Skeletal muscle tissue (tissue), 4 donors: ENCODE results near the gene ASIC4. TPM values are rescaled to one million over a fixed set of nuclear protein-coding genes. Genes with fewer than 3 reads are reported as not detected.
A peak's percentile ranks its signal among the peaks of the same experiment; 100 is the strongest.

Experiments used
- H3K27ac ChIP-seq: one replicate; pipeline ENCODE4 v1.7.0; 2013; ENCODE audit warnings: mild to moderate bottlenecking, low read depth, low read length, inconsistent platforms
- H3K27me3 ChIP-seq, 3 donors: one replicate each; pipeline ENCODE4 v1.7.0; 2013; ENCODE audit warnings: low read length in 3 of 3; ENCODE audit not compliant: control insufficient read depth in 3 of 3, insufficient read depth in 3 of 3
- H3K36me3 ChIP-seq, 3 donors: one replicate each; pipeline ENCODE4 v1.7.0; 2013; ENCODE audit warnings: low read length in 3 of 3; ENCODE audit not compliant: control insufficient read depth in 3 of 3, insufficient read depth in 3 of 3
- H3K4me1 ChIP-seq, 3 donors: one replicate each; pipeline ENCODE4 v1.7.0; 2013; ENCODE audit warnings: low read length in 3 of 3, mild to moderate bottlenecking in 3 of 3; ENCODE audit not compliant: control insufficient read depth in 3 of 3, insufficient read depth in 3 of 3
- H3K4me3 ChIP-seq, 3 donors: one replicate each; pipeline ENCODE4 v1.7.0; 2013; ENCODE audit warnings: low read length in 3 of 3
- H3K9ac ChIP-seq, 3 donors: one replicate each; pipeline ENCODE4 v1.7.0; 2013; ENCODE audit warnings: low read length in 3 of 3, mild to moderate bottlenecking in 3 of 3, moderate library complexity in 2 of 3, low read depth in 1 of 3
- H3K9me3 ChIP-seq, 3 donors: one replicate each; pipeline ENCODE4 v1.7.0; 2013; ENCODE audit warnings: low read length in 3 of 3; ENCODE audit not compliant: control insufficient read depth in 3 of 3
- total RNA-seq: library from RNA; depleted of rRNA; stranded (reverse); fragments of >200 nt; gene quantifications from one replicate; pipeline ENCODE4 v1.2.3, GENCODE V29; 2014
- donor health status: Osteomylitis.

ASIC4 gene
- total RNA-seq, 1 donor from 2014 or later, result not detected

DNA sequence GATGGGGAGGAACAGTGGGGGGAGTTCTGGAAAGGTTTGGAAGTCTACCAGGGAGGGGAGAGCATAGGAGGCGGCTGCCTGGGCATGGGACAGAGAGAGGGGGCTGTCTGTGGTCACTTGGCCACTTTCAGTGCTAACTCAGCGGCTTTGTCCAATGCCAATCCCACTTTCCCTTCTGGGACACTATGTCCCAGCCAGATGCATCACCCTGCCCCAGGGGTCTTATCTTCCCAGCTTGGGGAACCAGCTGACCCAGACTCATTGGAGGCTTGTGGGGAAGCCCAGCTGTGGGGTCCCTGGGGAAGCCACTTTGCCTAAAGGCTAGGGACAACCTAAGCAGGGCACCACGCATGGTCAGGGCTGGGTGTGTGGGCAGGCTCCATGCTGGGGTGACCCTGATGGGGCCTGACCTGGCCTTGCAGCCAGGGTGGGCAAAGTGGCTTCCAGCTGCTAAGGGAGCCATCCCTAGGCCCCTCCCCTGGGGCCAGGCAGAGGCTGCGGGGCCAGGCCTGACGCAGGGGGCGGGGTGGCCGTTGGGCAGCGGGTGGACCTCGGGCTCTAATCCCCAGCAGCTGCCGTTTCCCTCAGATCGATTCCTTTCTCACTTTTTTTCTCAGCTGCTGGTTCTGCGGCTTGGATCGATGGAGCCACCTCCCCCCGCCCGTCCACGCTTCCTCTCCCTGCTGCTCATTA, 1.6 kb upstream of the ASIC4 start:
- H3K9me3 ChIP-seq, result no peaks in the 10 kb centered on the region
- H3K4me1 ChIP-seq, result peaks cover 18 to 20% (median 19%) of the 10 kb centered on the region in 3 donors
- no peak overlapping the region for H3K4me3 ChIP-seq
- H3K27me3 ChIP-seq, result peaks cover 36 to 78% (median 54%) of the 10 kb centered on the region in 3 donors
- no peaks in the 10 kb centered on the region for H3K36me3 ChIP-seq
- H3K9ac ChIP-seq, result no peak overlapping the region
- H3K27ac ChIP-seq, result no peak overlapping the region

DNA sequence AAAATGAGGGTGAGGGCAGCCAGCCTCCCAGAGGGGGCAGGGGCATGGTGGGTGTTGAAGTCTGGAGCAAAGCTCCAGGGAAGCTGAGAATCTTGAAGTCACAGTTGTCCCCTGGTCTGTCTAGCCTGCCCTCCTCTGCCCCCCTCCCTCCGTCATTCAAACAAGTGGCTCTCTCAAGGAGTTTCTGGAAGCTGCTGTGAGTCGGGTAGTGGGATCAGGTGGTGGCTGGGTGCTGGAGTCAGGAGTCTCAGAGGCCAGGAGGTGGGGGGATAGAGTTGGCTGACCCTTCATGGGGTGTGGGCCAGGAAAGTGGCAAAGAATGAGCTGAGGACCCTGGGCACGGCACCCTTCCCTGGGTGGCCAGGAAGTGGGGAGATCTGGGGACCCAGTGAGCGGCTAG, 495 bp upstream of the ASIC4 start:
- Histone ChIP-seq H3K36me3 (no peaks in the 10 kb centered on the region), H3K27ac (no peak overlapping the region), H3K9ac (peak overlapping the region in 1 of 3 donors; percentile 50), H3K4me3 (no peak overlapping the region), H3K27me3 (peaks cover 36 to 69% (median 54%) of the 10 kb centered on the region in 3 donors), H3K9me3 (no peaks in the 10 kb centered on the region), H3K4me1 (peaks cover 18 to 20% (median 19%) of the 10 kb centered on the region in 3 donors)

DNA sequence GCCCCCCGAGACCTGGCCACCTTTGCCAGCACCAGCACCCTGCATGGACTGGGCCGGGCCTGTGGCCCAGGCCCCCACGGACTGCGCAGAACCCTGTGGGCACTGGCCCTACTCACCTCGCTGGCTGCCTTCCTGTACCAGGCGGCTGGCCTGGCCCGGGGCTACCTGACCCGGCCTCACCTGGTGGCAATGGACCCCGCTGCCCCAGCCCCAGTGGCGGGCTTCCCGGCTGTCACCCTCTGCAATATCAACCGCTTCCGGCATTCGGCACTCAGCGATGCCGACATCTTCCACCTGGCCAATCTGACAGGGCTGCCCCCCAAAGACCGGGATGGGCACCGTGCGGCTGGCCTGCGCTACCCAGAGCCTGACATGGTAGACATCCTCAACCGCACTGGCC, 554 bp downstream of the ASIC4 start:
- H3K9ac ChIP-seq, result no peak overlapping the region
- H3K4me3 ChIP-seq, result no peak overlapping the region
- peaks cover 36 to 69% (median 54%) of the 10 kb centered on the region in 3 donors for H3K27me3 ChIP-seq
- no peak overlapping the region for H3K27ac ChIP-seq
- H3K36me3 ChIP-seq, result no peaks in the 10 kb centered on the region
- H3K9me3 ChIP-seq, result no peaks in the 10 kb centered on the region
- peaks cover 15 to 19% (median 19%) of the 10 kb centered on the region in 3 donors for H3K4me1 ChIP-seq

DNA sequence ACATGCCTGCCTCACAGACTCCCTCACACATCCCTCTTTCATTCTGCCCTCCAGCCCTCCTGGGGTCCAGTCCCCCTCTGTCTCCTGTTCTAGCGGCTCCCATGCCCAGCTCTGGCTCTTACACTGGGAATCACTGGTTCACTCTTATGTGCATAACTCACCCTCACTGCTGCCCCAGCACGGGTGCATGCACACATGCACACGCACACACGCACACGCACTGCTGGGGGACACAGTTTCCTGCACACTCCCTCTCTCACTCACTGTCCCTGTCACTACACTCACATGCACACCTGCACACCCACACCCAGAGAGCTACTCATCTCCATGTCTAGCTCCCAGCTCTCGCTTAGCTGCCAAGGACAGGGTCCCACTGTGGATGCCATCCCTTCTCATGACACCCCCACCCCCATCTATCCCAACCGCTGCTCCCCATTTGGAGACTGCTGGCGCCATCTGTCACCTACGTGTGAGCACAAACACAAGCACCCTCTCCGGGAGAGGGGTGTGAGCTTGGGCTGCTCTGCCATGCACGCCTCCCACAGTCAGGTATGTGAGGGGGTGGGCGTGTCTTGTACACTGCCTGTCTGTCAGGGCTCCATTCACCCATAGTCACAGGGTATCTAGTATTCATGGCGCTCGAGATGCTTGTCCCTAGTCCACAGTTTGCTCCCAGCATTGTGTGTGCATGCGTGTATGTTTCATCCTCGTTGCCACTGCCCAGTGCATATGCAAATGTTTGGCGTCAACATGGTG, 1.8 kb downstream of the ASIC4 start:
- H3K27me3 ChIP-seq, result peaks cover 31 to 59% (median 51%) of the 10 kb centered on the region in 3 donors
- H3K9me3 ChIP-seq, result no peaks in the 10 kb centered on the region
- H3K4me1 ChIP-seq, result peaks cover 8 to 16% (median 15%) of the 10 kb centered on the region in 3 donors
- H3K36me3 ChIP-seq, result no peaks in the 10 kb centered on the region
- H3K4me3 ChIP-seq, result no peak overlapping the region
- H3K27ac ChIP-seq, result no peak overlapping the region
- no peak overlapping the region for H3K9ac ChIP-seq

DNA sequence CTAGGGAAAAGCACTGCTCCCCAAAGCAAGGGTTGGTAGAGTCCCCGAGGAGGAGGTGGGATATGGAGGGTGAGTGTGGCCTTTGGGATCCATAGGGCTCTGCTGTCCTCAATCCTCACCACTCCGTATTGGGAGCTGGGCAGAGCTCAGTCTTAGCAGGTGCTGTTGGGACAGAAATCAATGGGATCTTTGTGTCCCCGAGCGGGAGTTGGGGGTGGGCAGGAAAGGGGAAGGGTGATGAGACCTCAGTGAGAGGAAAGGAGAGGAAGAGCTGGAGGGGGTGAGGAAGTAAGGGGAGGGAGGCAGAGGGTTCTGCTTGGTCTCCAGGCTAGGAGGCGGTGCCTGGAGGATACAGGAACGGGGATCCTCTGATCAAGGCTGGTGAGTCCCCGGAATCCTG, 2.6 kb downstream of the ASIC4 start:
- peaks cover 36 to 61% (median 53%) of the 10 kb centered on the region in 3 donors for H3K27me3 ChIP-seq
- H3K4me3 ChIP-seq, result no peak overlapping the region
- H3K9ac ChIP-seq, result no peak overlapping the region
- no peaks in the 10 kb centered on the region for H3K36me3 ChIP-seq
- no peak overlapping the region for H3K27ac ChIP-seq
- H3K4me1 ChIP-seq, result peaks cover 8 to 21% (median 15%) of the 10 kb centered on the region in 3 donors
- H3K9me3 ChIP-seq, result no peaks in the 10 kb centered on the region

DNA sequence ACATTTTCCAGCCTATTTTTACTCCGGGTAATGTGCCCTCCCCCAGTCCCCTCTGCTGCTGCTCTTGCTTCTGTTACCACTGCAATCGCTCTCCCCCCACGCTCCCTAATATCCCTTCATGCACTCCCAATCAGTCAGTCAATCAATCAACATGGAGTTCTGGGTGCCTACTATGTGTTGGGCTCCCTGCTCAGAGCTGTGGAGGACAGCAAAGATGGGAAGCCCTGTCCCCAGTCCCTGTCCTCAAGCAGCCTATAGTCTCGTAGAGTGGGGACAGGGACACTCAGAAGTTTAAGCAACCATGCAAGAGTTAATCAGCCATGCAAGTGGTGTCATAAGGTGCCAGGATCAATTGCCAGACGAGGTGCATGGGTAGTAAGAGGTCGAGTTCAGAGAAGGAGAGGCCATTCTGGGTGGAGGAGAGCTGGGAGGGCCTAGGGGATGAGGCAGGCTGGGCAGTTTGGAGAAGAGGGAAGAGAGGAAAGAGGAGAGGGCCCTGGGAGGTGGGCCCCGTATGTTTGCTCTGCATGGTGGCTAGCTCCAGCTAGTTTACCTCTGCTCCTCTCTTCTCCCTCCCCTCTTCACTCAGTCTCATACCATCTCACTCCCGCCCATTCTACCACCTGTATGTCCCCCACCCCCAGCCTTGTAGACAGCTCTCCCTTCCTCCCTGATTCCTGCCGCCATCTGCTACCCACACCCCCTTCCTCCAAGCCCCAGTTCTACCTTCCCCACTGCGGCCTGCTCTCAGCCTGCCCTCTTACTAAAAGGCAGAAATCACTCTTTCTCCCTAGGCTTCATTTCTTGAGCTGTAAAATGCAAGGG, 3.9 kb downstream of the ASIC4 start:
- no peak overlapping the region for H3K4me3 ChIP-seq
- no peaks in the 10 kb centered on the region for H3K36me3 ChIP-seq
- H3K9me3 ChIP-seq, result no peaks in the 10 kb centered on the region
- H3K27me3 ChIP-seq, result peaks cover 33 to 56% (median 44%) of the 10 kb centered on the region in 3 donors
- H3K4me1 ChIP-seq, result peaks cover 8 to 21% (median 14%) of the 10 kb centered on the region in 3 donors
- H3K9ac ChIP-seq, result no peak overlapping the region
- H3K27ac ChIP-seq, result no peak overlapping the region

DNA sequence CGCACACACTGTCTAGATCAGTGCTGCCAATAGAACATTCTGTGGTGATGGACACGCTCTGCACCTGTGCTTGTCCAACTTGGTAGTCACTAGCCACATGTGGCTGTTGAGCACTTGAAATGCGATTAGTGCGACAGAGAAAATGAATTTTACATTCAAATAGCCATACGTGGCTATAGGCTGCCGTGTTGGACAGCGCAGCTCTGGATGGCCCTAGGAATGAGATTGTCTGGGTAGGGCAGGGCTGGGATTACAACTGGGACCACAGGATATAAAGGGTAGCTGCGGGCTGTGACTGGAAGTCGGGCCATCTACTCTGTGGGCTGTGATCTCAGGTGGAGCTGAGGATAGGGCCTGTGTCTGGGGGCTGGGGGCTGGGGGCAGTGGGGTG, 5.2 kb downstream of the ASIC4 start:
- no peak overlapping the region for H3K27ac ChIP-seq
- peaks cover 34 to 54% (median 38%) of the 10 kb centered on the region in 3 donors for H3K27me3 ChIP-seq
- H3K4me3 ChIP-seq, result no peak overlapping the region
- H3K4me1 ChIP-seq, result peaks cover 3 to 13% (median 5%) of the 10 kb centered on the region in 3 donors
- H3K36me3 ChIP-seq, result no peaks in the 10 kb centered on the region
- no peaks in the 10 kb centered on the region for H3K9me3 ChIP-seq
- no peak overlapping the region for H3K9ac ChIP-seq

DNA sequence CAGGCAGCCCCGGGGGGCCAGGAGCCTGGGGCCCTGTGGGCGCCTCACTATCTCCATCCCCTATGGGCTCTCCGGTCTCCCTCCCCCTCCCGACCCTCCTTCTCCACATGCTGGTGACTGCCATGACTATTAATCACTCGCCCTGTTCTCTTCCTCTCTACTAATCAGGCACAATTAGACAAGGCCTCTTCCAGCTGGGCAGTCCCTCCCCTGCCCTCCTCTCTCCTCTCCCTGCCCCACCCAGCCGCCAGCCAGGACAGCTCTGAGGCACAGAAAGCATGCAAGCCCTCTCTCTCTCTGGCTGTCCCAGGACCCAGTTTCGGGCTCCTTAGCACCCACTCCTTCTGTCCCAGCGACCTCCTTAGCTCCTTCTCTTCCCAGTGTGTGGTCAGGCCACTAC, 5.8 kb downstream of the ASIC4 start:
- peaks cover 2 to 11% (median 5%) of the 10 kb centered on the region in 3 donors for H3K4me1 ChIP-seq
- peaks cover 32 to 54% (median 37%) of the 10 kb centered on the region in 3 donors for H3K27me3 ChIP-seq
- no peak overlapping the region for H3K27ac ChIP-seq
- no peak overlapping the region for H3K9ac ChIP-seq
- H3K36me3 ChIP-seq, result no peaks in the 10 kb centered on the region
- no peak overlapping the region for H3K4me3 ChIP-seq
- no peaks in the 10 kb centered on the region for H3K9me3 ChIP-seq

DNA sequence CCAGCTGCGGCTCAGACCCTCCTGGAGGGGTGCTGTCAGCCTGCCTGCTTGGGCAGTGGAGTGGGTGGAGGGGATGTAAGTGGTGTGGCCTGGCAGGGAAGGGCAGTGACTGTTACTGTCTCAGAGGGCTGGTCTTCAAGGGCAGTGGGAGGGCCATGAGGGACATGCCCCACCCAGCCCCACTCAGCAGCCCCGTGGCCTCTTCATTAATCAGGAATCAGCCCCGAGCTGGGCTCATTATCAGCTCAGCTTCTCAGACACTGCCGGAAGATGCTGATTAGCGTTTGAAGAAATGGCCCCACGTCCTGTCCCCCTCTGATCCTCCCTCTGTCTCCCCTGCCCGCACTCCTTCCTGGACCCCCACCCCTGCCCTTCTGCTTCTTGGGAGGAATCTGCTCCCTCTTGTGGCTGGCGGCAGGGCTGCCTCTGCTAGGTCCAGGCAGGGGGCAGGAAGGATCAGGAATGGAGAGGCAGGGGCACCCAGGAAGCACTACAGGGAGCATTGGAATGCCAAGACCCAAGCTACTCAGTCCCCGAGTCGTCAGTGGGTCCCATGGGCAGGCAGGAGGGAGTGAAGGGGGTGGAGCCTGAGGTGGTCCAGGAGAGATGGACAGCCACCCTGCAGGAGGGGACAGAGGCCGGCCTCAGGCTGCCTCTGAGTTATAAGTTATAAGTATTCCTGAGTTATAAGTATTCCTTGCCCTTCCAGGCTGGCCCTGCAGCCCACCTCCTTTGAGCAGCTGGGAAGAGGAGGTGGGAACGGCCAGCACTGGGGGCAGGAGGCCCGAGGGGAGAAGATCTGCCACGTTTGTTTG, 7.0 kb downstream of the ASIC4 start:
- Histone ChIP-seq H3K27me3 (peaks cover 30 to 49% (median 32%) of the 10 kb centered on the region in 3 donors), H3K9ac (peak overlapping the region in 1 of 3 donors; percentile 33), H3K27ac (no peak overlapping the region)

More for the DNA sequence above, 7.0 kb downstream of the ASIC4 start:
- no peak overlapping the region for H3K4me3 ChIP-seq
- H3K36me3 ChIP-seq, result no peaks in the 10 kb centered on the region
- H3K4me1 ChIP-seq, result peaks cover 2 to 11% (median 5%) of the 10 kb centered on the region in 3 donors
- no peaks in the 10 kb centered on the region for H3K9me3 ChIP-seq
